HG03571 (cell line): ENCODE data around the gene ZPBP.
"Not testable (repeated sequence)": the region's sequence is repeated elsewhere in the genome, so short reads cannot be mapped to it uniquely, and the experiment has no call there.

Experiments used
- ATAC-seq: cut with Tn5 transposase; IDR thresholded peaks from one replicate; pipeline ENCODE4 v1.9.1; 2021; ENCODE audit not compliant: unreplicated experiment

ZPBP gene

GRCh38 chr7:50047716-50048115 is 45.3 kb downstream of the ZPBP start:
- ATAC-seq: no peak

GRCh38 chr7:50041165-50041564 is 51.9 kb downstream of the ZPBP start:
- ATAC-seq: not testable (repeated sequence)

GRCh38 chr7:50037086-50037485 is 56.0 kb downstream of the ZPBP start:
- no peak for ATAC-seq

GRCh38 chr7:50022991-50023390 is 70.1 kb downstream of the ZPBP start:
- ATAC-seq: no peak

- ATAC-seq: no peak
Measured at GRCh38 chr7:50022451-50022850, 70.6 kb downstream of the ZPBP start.

GRCh38 chr7:49995681-49996080 is 97.4 kb downstream of the ZPBP start:
- ATAC-seq: no peak

- ATAC-seq: no peak
Measured at GRCh38 chr7:49986191-49986590, 106.9 kb downstream of the ZPBP start.

GRCh38 chr7:49980465-49980864 is 112.6 kb downstream of the ZPBP start:
- no peak for ATAC-seq

- ATAC-seq: no peak
Measured at GRCh38 chr7:49976238-49976637, 116.8 kb downstream of the ZPBP start.

GRCh38 chr7:49974035-49974434 is 119.0 kb downstream of the ZPBP start:
- ATAC-seq: no peak

GRCh38 chr7:49937608-49938007 is 155.4 kb downstream of the ZPBP start:
- no peak for ATAC-seq

GRCh38 chr7:49931627-49932026 is 161.4 kb downstream of the ZPBP start:
- ATAC-seq: no peak

GRCh38 chr7:49928787-49929186 is 164.3 kb downstream of the ZPBP start:
- no peak for ATAC-seq

- ATAC-seq: no peak
Measured at GRCh38 chr7:49927631-49928030, 165.4 kb downstream of the ZPBP start.

- no peak for ATAC-seq
Measured at GRCh38 chr7:49926720-49927119, 166.3 kb downstream of the ZPBP start.

GRCh38 chr7:49911909-49912308 is 181.1 kb downstream of the ZPBP start:
- no peak for ATAC-seq

- no peak for ATAC-seq
Measured at GRCh38 chr7:49894543-49894942, 198.5 kb downstream of the ZPBP start.

GRCh38 chr7:49893131-49893530 is 199.9 kb downstream of the ZPBP start:
- no peak for ATAC-seq

- ATAC-seq: no peak
Measured at GRCh38 chr7:49892481-49892880, 200.6 kb downstream of the ZPBP start.
